Measurements from ENCODE around the gene DDX17. TPM values are rescaled to one million over a fixed set of nuclear protein-coding genes. Genes with fewer than 3 reads are reported as not detected.

The DDX17 gene
- total and polyA plus RNA-seq, 10 of the 15 experiments (the other 5 are each of a cell fraction or from before 2014, with no cell fraction given): 25.2 to 778 (median 266) TPM

- POLR2A ChIA-PET: no interaction called here
- Histone ChIP-seq H3K79me2 (ENCODE audit: control insufficient read depth, insufficient read depth, low read length) (no peaks in the 10 kb centered on the region), H2AFZ (ENCODE audit: control insufficient read depth, low read depth, low read length) (no peak overlapping the region), H3K4me3 (no peak overlapping the region), H3K9ac (ENCODE audit: control insufficient read depth, insufficient read depth, low read length) (no peak overlapping the region), H3K4me2 (ENCODE audit: control insufficient read depth, insufficient read depth) (no peak overlapping the region), H3K4me1 (ENCODE audit: control insufficient read depth, insufficient read depth, low read length) (no peaks in the 10 kb centered on the region), H3K36me3 (ENCODE audit: control insufficient read depth in 2 of 2, insufficient read depth in 2 of 2, low read length in 1 of 2) (no peaks in the 10 kb centered on the region), H3K27me3 (replicated peaks in 1 of 2; ENCODE audit: control insufficient read depth in 2 of 2, insufficient read depth in 2 of 2, low read length in 1 of 2) (no peaks in the 10 kb centered on the region), H3K9me3 (replicated peaks; ENCODE audit: control insufficient read depth, insufficient read depth, low read length) (no peaks in the 10 kb centered on the region), H3K27ac (ENCODE audit: control insufficient read depth, insufficient read depth) (no peak overlapping the region), H4K20me1 (ENCODE audit: control insufficient read depth, insufficient read depth) (no peaks in the 10 kb centered on the region)
- WGBS (ENCODE audit: insufficient coverage, insufficient replicate concordance, low lambda C conversion rate, missing lambda C conversion rate): 69% methylated on average over 3 of the region's 3 CpGs
- CTCF ChIA-PET: interaction anchor here (2.7 kb wide), 1 partner anchor 13 kb away, joined by 13 read pairs; no protein-coding TSS in a partner anchor
- DNase-seq (ENCODE audit: low read depth, low spot score): no peak
- no peak for ATAC-seq
- no peak for TF ChIP-seq ZNF217 (IDR thresholded peaks at IDR 0.05)
- TF ChIP-seq NBN (IDR thresholded peaks at IDR 0.05): no peak
- TF ChIP-seq, protein P1, sequence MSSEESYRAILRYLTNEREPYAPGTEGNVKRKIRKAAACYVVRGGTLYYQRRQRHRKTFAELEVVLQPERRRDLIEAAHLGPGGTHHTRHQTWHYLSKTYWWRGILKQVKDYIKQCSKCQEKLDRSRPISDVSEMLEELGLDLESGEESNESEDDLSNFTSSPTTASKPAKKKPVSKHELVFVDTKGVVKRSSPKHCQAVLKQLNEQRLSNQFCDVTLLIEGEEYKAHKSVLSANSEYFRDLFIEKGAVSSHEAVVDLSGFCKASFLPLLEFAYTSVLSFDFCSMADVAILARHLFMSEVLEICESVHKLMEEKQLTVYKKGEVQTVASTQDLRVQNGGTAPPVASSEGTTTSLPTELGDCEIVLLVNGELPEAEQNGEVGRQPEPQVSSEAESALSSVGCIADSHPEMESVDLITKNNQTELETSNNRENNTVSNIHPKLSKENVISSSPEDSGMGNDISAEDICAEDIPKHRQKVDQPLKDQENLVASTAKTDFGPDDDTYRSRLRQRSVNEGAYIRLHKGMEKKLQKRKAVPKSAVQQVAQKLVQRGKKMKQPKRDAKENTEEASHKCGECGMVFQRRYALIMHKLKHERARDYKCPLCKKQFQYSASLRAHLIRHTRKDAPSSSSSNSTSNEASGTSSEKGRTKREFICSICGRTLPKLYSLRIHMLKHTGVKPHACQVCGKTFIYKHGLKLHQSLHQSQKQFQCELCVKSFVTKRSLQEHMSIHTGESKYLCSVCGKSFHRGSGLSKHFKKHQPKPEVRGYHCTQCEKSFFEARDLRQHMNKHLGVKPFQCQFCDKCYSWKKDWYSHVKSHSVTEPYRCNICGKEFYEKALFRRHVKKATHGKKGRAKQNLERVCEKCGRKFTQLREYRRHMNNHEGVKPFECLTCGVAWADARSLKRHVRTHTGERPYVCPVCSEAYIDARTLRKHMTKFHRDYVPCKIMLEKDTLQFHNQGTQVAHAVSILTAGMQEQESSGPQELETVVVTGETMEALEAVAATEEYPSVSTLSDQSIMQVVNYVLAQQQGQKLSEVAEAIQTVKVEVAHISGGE (CRISPR knock-in tag; IDR thresholded peaks at IDR 0.05): no peak
- no peak for TF ChIP-seq NFYB (IDR thresholded peaks at IDR 0.05; ENCODE audit: insufficient read depth, low read depth, low read length)
- no peak for TF ChIP-seq NFXL1 (IDR thresholded peaks at IDR 0.05; ENCODE audit: borderline replicate concordance)
- no peak for TF ChIP-seq CHD4 (IDR thresholded peaks at IDR 0.05)
- no peak for TF ChIP-seq POU2F2 (IDR thresholded peaks at IDR 0.05; ENCODE audit: borderline replicate concordance, low read depth, low read length)
- no peak for TF ChIP-seq ATF7 (IDR thresholded peaks at IDR 0.05; ENCODE audit: low read depth)
- no peak for TF ChIP-seq IKZF1 (conservative IDR thresholded peaks at IDR 0.05)
- TF ChIP-seq ZNF384 (IDR thresholded peaks at IDR 0.05; ENCODE audit: borderline replicate concordance, low read depth, low read length): no peak
- TF ChIP-seq CHD1 (IDR thresholded peaks at IDR 0.05; ENCODE audit: low read depth, low read length): no peak
- TF ChIP-seq JUNB (IDR thresholded peaks at IDR 0.05): no peak
- no peak for TF ChIP-seq ZBTB40 (IDR thresholded peaks at IDR 0.05; ENCODE audit: borderline replicate concordance)
- TF ChIP-seq MEF2B (IDR thresholded peaks at IDR 0.05; ENCODE audit: partially characterized antibody, poor library complexity, severe bottlenecking): no peak
- TF ChIP-seq POLR2A (IDR thresholded peaks at IDR 0.05; ENCODE audit: low read depth, low read length): no peak
- intact Hi-C loops (cut with micrococcal nuclease; ENCODE audit: unreplicated experiment): no loop called here
- RAD21 ChIA-PET (ENCODE audit: unreplicated experiment): no interaction called here
- BruUV-seq (replicated peaks): no TSS peak
- in situ Hi-C loops (cut with MboI): no loop called here
- no peak for FAIRE-seq
- SMC1A ChIA-PET (ENCODE audit: uncharacterized antibody, unreplicated experiment): interaction anchor here (1.0 kb wide), 1 partner anchor 12 kb away, joined by 3 read pairs; no protein-coding TSS in a partner anchor
Measured at GRCh38 chr22:38524429-38524828, 18.3 kb upstream of the DDX17 start.
